Measurements from ENCODE around the gene CDH18.

The CDH18 gene

DNA sequence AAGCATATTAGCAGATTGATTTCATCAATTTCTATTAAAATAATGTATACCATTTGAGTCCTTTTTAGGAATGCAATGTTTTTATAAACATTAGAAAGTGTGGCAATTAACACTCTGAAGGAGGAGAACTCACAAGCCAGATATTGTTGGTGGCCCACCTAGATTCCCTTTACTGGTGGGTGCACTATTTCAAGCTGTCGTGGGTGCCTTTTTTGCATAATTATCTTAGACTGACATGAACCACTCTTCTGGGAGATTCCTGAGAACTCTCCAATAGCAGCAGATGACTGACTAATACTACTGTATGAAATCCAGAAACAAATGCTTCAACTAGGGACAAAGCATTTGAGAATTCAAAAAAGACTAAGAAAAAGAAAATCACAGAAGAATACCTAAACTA is 526.0 kb downstream of the CDH18 start:
- Histone ChIP-seq H3F3A (ENCODE audit: insufficient read depth, low read length) (no peaks in the 10 kb centered on the region), H3K9me2 (ENCODE audit: low read depth, low read length) (no peaks in the 10 kb centered on the region), H3K27ac (ENCODE audit: low read depth, low read length, poor library complexity, severe bottlenecking) (no peak overlapping the region), H3K36me3 (ENCODE audit: insufficient read depth, low read length) (no peaks in the 10 kb centered on the region), H3K79me2 (ENCODE audit: insufficient read depth, low read length) (no peaks in the 10 kb centered on the region), H3K9ac (ENCODE audit: low read length) (no peak overlapping the region), H4K20me1 (ENCODE audit: insufficient read depth, low read length) (no peaks in the 10 kb centered on the region), H3K4me2 (ENCODE audit: low read length) (no peak overlapping the region), H2AFZ (ENCODE audit: low read length) (no peak overlapping the region), H3K4me1 (ENCODE audit: insufficient read depth, low read length, severe bottlenecking) (no peaks in the 10 kb centered on the region), H3K27me3 (ENCODE audit: insufficient read depth, low read length) (no peaks in the 10 kb centered on the region), H3K9me3 (ENCODE audit: low read length) (no peaks in the 10 kb centered on the region), H3K4me3 (ENCODE audit: low read depth, low read length, poor library complexity, severe bottlenecking) (no peak overlapping the region)
- TF ChIP-seq EZH2 (IDR thresholded peaks at IDR 0.05; ENCODE audit: borderline replicate concordance, low read length) = no peak
- TF ChIP-seq, protein P1, sequence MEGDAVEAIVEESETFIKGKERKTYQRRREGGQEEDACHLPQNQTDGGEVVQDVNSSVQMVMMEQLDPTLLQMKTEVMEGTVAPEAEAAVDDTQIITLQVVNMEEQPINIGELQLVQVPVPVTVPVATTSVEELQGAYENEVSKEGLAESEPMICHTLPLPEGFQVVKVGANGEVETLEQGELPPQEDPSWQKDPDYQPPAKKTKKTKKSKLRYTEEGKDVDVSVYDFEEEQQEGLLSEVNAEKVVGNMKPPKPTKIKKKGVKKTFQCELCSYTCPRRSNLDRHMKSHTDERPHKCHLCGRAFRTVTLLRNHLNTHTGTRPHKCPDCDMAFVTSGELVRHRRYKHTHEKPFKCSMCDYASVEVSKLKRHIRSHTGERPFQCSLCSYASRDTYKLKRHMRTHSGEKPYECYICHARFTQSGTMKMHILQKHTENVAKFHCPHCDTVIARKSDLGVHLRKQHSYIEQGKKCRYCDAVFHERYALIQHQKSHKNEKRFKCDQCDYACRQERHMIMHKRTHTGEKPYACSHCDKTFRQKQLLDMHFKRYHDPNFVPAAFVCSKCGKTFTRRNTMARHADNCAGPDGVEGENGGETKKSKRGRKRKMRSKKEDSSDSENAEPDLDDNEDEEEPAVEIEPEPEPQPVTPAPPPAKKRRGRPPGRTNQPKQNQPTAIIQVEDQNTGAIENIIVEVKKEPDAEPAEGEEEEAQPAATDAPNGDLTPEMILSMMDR (IDR thresholded peaks at IDR 0.05; ENCODE audit: low read length) = no peak

DNA sequence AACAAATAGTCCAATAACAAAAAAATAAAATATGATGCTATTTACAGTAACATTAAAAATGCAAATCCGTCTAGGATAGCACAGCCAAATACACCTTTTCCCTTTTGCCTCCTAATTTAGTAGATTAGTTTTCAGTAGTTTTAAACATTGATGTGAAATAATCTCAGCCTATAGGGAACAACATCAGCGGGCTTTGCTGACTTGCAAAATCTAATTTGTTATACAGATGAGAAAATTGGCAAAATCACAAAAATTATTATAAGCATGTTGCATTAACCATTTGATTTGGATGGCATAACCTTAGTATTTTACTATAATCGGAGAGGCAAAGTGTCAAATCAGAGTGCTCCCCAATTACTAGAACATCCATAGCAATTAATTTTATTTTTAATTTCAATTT is 563.5 kb downstream of the CDH18 start:
- no peaks in the 10 kb centered on the region for H3K9me2 ChIP-seq (ENCODE audit: low read depth, low read length)
- no peaks in the 10 kb centered on the region for H3K79me2 ChIP-seq (ENCODE audit: insufficient read depth, low read length)
- H3K4me3 ChIP-seq (ENCODE audit: low read depth, low read length, poor library complexity, severe bottlenecking) = no peak overlapping the region
- TF ChIP-seq EZH2 (IDR thresholded peaks at IDR 0.05; ENCODE audit: borderline replicate concordance, low read length) = no peak
- TF ChIP-seq, protein P1 (IDR thresholded peaks at IDR 0.05; ENCODE audit: low read length) = no peak
- no peaks in the 10 kb centered on the region for H3K36me3 ChIP-seq (ENCODE audit: insufficient read depth, low read length)
- no peak overlapping the region for H3K9ac ChIP-seq (ENCODE audit: low read length)
- no peaks in the 10 kb centered on the region for H3F3A ChIP-seq (ENCODE audit: insufficient read depth, low read length)
- no peak overlapping the region for H3K27ac ChIP-seq (ENCODE audit: low read depth, low read length, poor library complexity, severe bottlenecking)
- H2AFZ ChIP-seq (ENCODE audit: low read length) = no peak overlapping the region
- H3K9me3 ChIP-seq (ENCODE audit: low read length) = no peaks in the 10 kb centered on the region
- H4K20me1 ChIP-seq (ENCODE audit: insufficient read depth, low read length) = no peaks in the 10 kb centered on the region
- no peak overlapping the region for H3K4me2 ChIP-seq (ENCODE audit: low read length)
- no peaks in the 10 kb centered on the region for H3K4me1 ChIP-seq (ENCODE audit: insufficient read depth, low read length, severe bottlenecking)
- H3K27me3 ChIP-seq (ENCODE audit: insufficient read depth, low read length) = no peaks in the 10 kb centered on the region

Data from OCI-LY1 (cell line).